ENCODE measurements around the gene CHGA.

CHGA gene

DNA sequence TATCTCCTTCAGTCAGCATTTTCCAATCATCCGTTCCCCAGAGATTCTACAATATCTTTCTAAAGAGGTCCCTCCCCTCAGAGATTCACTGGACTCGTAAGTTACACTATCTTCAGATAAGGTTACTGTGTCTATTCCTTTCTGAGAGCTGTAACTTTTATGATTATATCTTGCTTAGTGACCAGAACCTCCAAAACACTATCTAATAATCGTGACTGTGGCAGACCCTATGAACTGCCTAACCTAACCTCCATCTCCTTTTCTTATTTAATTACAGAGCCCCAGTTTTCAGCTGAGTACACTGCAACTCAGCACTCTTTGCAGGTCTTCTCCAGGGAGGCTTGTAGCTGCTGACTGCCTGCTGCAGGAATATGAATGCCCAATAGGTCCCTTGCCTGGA, 38.5 kb upstream of the CHGA start:
- TF ChIP-seq, protein P1, sequence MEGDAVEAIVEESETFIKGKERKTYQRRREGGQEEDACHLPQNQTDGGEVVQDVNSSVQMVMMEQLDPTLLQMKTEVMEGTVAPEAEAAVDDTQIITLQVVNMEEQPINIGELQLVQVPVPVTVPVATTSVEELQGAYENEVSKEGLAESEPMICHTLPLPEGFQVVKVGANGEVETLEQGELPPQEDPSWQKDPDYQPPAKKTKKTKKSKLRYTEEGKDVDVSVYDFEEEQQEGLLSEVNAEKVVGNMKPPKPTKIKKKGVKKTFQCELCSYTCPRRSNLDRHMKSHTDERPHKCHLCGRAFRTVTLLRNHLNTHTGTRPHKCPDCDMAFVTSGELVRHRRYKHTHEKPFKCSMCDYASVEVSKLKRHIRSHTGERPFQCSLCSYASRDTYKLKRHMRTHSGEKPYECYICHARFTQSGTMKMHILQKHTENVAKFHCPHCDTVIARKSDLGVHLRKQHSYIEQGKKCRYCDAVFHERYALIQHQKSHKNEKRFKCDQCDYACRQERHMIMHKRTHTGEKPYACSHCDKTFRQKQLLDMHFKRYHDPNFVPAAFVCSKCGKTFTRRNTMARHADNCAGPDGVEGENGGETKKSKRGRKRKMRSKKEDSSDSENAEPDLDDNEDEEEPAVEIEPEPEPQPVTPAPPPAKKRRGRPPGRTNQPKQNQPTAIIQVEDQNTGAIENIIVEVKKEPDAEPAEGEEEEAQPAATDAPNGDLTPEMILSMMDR (IDR thresholded peaks at IDR 0.05; ENCODE audit: insufficient read depth, low read depth, low read length, missing control alignments) = no peak
- DNase-seq (ENCODE audit: low read depth) = no peak
- H3K4me3 ChIP-seq (ENCODE audit: low read depth, low read length) = no peak overlapping the region

DNA sequence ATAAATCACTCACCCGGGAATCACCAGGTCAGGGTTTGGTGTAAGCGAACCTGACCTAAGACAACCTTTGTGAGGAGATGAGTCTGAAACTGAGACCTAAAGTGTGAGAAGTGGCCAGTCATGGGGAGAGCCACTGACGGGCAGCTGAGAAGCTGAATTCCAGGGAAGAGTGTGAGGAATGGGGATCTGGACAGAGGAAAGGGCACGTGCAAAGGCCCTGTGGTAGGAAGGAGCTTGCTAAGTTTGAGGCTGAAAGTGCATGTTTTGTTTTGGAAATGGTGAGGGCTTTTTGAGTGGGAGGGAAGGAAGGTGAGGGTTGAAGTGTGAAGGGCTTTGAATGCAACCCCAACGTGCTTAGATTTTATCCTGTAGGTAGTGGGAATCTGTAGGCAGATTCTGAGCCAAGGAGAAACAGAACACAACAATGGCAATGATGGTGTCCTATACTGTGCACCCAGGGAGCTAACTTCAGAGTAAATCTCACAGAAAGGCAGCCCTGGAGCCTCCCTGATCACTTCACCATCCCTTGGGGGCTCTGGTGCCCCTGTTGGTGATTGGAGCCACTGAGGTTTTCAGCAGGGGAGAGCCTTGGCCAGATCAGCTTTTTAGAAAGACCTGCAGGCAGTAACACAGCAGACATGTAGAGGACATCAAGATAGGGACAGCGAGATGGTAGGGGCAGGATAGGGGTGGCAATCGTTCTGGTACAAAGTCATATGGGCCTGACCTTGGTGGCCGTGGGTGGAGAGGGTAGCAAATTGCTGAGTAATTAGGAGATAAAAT, 37.5 kb upstream of the CHGA start:
- no peak for DNase-seq (ENCODE audit: low read depth)
- TF ChIP-seq, protein P1 (IDR thresholded peaks at IDR 0.05; ENCODE audit: insufficient read depth, low read depth, low read length, missing control alignments) = no peak
- H3K4me3 ChIP-seq (ENCODE audit: low read depth, low read length) = no peak overlapping the region

DNA sequence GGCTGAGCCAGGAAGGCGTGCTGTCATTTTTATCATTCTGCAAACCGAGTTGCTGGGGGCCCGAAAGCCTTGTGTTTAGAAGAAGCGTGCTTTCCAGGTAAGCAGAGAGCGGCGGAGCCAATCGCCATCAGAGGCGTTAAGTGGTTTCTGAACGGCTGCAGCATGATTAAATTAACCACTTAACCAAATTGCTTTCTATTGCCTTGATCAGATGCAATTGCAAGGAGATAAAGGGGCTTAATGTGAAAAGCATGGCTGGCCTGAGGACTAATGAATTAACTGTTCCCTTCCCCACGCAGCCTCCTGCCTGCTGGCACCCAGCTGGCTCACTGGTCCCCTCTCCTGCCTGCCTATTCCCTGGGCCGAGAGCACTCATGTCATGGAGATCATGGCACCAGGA, 36.6 kb upstream of the CHGA start:
- no peak for DNase-seq (ENCODE audit: low read depth)
- H3K4me3 ChIP-seq (ENCODE audit: low read depth, low read length) = no peak overlapping the region
- TF ChIP-seq, protein P1 (IDR thresholded peaks at IDR 0.05; ENCODE audit: insufficient read depth, low read depth, low read length, missing control alignments) = no peak

DNA sequence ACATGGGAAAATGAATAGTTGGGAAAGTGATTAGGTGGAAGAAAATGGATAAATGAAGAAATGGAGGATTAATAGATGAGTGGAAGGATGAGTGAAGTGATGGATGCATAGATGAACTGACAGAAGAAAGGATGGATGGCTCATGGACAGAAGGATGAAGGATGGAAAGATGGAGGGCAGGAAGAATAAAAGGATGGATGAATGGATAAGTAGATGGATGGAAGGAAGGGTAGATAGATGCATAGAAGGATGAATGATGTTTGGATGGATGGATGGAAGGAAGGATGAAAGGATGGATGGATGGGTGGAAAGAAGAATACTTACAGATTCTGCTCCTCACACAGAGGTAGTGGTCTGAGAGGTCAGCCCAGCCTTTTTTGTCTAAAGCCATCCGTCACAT, 35.8 kb upstream of the CHGA start:
- H3K4me3 ChIP-seq (ENCODE audit: low read depth, low read length) = no peak overlapping the region
- no peak for DNase-seq (ENCODE audit: low read depth)
- TF ChIP-seq, protein P1 (IDR thresholded peaks at IDR 0.05; ENCODE audit: insufficient read depth, low read depth, low read length, missing control alignments) = no peak

DNA sequence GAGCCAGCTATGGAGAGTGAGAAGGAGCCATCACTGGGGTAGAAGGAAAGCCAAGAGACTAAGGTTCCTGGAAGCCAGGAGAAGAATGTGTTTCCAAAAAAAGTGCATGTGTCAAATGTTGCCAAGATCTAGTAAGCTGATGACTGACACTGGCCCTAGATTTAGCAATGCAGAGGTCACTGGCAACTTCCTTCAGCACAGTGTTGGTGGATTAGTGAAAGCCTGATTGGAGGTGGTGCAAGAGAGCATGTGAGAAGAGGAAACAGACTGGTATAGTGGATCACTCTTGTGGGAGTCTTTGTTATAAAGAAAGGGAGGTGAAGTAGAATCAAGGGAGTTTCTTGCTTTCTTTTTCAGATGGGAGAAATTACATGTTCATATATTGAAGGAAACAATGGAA, 34.1 kb upstream of the CHGA start:
- no peak overlapping the region for H3K4me3 ChIP-seq (ENCODE audit: low read depth, low read length)
- TF ChIP-seq, protein P1 (IDR thresholded peaks at IDR 0.05; ENCODE audit: insufficient read depth, low read depth, low read length, missing control alignments) = no peak
- DNase-seq (ENCODE audit: low read depth) = no peak

DNA sequence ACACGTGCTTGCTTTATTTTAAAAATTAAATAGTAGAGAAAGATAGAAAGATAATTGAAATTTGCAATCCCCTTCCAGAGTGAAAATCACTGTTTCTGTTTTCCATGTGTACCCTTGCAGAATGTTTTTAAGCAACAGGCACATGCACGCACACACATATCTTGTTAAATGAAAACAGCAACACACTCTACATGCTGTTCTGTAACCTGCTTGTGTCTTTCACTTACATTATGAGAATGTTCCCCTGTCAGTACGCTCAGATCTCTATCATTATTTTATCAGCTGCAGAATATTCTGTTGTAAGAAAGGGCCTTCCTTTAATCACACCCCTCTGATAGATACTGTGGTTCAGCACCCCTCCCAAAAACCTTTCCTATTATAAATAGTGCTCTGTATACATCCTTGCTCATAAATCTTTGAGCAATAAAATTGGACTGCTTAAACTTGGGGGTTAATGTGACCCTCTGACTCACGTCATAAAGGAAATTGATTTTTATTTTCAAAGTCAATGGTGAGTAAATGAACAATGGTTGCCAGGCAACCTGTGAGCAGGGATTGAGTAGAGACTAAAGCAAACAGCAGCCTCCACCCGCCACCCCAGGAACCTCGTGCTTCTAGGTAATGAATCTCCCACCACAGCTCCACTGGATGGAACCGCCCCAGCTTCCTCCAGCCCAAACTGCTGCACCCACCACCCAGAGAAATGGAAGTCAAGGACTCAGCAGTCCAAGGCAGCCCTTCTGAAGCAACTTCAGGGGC, 31.9 kb upstream of the CHGA start:
- TF ChIP-seq, protein P1 (IDR thresholded peaks at IDR 0.05; ENCODE audit: insufficient read depth, low read depth, low read length, missing control alignments) = no peak
- no peak overlapping the region for H3K4me3 ChIP-seq (ENCODE audit: low read depth, low read length)
- no peak for DNase-seq (ENCODE audit: low read depth)
